NCI-H524 treated with DMSO at 0.1 percent for 48 hours (cell line): ENCODE measurements around the gene EIPR1.

Experiments
- DNase-seq: peaks from one replicate; lab custom pipeline; 2025; lab: John Stamatoyannopoulos, UW

The EIPR1 gene

DNA sequence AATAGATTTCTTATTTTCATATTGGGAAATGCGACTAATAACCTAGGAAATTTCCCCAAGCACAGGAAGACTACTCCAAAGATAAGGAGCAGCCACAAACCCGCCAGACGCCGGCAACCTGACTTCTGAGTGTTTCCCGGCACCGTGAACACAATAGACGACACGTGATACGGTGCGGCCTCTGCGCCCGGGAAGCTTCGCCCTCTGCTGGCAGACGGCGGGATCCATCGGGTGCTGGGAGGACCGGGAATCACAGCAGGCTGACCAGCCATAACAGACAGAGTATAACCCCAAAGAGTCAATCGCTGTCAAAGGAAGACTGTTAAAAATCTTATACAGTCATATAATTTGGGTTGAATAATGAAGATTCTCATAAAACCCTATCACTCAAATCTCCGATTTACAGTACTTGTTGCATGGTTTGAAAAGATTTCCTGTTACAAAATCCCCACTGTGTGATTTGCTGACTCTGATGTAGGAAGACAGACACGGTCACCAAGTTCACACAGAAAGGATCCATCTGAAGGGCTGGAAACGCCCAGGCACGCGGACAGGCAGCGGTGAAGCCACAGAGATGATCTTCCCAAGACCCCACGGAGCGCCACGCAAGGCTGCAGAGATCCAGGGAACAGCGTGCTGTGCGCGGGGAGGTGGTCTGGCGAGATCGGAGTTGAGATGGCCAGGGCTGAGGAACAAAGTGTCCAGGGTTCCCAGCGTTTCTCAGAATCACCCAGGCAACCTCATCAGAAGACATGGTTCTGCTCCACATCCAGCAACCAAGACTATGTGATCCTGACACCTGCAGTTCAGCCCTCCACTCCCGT lies 73.8 kb downstream of the EIPR1 start:
- peak; percentile 53 for DNase-seq

DNA sequence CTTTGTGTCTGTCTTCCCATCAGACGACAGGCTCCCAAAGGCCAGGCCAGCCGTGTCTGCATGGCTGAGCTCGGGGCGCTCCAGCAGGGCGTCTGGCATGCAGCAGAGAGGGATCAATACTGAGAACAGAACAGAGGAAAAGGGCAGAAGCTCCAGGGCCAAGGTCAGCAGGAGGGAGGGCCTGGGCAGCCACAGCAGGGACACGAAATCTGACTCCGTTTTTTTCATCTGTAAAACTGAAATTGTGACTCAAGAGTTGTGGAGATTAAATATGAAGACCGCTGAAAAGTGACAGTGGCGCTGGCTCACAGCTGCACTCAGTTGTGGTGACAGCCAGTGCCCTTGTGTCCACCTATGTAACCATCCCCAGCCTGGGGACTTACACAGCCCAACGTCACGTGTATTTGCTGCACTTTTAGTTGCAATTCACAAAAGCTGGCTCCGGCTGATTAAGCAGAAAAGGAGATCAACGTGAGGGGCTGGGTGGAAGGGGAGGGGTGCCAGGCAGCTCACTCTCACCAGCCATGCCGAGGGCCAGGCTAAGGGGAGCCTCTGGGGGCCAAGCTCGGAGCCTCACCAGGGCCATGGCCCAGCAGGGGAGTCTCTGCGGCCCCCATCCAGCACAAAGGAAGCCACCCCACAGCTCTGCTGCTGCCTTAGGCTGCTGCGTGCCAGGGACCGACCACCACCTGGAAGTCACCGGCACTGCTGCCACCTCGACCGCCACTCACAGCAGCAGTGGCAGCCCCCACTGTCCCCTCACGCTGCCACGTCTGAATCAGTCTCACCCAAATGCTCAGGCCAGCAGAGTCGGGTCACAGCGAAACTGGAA lies 74.7 kb downstream of the EIPR1 start:
- no peak for DNase-seq

DNA sequence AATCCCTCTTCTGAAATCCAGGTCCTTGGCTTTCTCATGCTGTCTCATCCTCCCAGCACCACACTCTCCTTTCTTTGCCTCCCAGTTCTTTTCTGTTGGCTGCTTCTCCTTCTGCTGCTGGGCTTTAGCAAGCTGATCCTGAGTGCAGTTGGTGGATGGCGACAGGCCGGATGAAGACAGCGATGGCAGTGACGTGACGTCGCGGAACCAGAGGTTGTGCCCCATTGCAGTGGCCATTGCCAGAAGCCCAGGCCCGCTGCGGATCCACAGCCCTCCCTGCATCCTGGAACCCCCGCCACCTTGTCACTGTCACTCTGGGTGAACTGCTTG lies 75.2 kb downstream of the EIPR1 start:
- DNase-seq, result no peak

DNA sequence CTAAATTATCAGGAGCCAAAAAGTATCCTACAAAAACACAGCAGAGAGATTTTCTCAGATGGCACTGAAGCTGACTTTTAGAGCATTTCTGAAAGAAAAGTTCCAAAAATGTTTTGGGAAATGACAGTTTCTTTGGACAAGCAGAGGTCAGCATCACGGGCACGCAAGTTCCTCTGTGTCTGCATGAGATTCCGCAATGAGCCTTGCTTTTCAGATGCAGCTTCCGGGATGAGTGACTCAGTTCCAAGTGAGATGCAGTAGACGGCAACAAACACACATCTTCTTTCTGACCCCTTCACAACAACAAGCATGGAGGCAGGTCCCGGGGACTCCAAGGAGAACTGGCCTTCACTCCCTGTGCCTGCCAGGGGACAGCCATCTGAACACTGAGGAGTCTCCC lies 76.6 kb downstream of the EIPR1 start:
- DNase-seq, result no peak

DNA sequence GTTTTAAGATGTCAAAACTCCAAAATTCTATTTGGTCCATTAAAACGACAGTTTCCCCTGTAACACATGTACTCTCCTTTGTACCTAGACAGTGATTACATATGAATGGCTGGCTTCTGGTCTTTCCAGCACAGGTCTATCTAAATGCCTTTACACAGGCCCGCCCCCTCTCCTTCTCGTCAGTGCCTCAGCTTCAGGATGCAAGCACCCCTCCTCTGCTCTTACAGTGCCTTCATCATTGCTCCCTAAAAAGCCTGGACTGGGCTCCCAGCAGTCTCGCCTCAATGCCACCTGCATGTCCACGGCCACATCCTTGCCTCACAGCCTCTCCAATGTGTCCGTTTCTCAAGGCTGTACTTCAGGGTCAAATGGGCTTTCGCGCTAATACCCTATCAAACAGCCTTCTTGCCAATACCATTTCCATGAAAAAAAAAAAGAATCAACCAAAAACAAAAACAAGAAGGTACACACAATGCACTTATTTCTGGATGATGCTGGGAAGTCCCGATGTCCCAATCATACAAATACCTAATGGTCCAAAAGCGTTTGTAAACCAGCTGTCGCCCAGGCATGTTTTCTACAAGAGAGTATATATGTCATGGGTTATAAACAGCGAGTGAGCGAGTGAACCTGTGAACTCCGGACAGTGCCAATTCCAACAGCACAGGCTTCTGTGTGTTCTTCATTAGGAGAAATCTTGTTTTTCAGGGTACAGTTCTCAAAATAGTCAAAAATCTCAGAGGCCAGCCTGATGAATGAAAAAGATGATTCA lies 77.2 kb downstream of the EIPR1 start:
- no peak for DNase-seq

DNA sequence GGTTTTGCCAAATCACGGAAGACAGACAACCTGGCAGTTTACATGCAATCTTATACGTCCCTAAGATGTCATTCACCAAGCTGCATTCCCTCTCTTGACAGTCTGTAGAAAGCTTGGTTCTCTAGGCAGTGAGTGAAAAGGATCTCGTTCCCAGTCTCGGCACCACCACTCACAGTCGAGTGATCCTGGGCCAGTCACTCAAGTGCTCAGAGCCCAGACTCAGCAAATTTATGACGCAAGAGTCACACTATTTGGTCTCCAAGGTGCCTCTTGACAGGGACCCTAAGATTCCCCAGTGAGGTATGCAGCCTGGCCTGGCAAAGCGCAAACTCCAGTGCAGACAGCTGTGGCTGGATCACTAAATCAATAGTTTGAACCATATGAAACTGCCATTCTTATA lies 77.9 kb downstream of the EIPR1 start:
- DNase-seq, result no peak

DNA sequence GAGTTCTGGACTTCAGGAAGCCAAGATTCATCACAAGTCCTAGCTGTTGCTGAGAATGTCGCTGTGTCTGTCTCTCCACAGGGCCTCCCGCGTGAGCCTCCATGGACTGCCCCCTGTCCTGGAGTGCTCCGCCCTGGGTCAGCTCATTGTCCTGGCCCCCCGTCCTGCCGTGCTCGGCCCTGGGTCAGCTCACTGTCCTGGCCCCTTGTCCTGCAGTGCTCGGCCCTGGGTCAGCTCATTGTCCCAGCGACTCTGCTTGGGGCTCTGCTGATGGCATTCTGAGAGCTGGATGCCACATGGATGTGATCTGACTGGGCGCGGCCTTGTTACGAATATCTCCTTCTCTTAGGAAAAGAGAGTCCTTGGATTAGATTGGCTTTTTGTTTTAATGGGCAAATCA lies 78.5 kb downstream of the EIPR1 start:
- DNase-seq, result no peak

DNA sequence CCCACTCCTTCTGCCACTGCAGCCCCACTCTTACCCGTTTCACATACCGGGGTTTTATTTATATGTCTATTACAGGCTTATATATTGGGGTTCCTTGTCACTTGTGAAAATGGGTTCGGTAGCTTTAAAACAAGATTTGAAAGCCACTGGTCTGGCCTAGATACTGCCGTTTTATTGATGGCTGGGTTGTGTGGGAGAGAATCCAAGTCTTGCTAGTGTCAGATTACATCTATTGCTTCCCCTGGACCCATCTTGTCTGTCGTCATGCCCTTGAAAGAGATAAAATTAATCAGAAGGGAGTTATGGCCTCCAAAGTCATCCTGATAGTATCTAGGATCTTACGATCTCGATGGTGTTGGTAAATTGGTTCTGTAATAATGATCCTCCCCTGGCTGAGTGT lies 79.4 kb downstream of the EIPR1 start:
- no peak for DNase-seq

DNA sequence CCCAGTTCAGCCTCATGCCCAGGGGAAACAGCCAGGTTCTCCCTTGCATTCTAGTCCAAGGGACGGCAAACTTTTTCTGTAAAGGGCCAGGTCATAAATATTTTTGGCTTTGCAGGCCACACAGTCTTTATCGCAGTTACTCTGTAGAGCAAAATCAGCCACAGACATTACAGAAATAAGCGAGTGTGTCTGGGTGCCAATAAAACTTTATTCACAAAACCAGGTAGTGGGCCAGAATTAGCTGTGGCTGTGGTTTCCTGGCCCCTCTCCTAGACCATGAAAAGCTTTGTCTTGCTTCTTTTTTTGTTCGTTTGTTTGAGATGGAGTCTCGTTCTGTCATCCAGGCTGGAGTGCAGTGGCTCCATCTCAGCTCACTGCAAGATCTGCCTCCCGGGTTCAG lies 80.1 kb downstream of the EIPR1 start:
- DNase-seq, result no peak

DNA sequence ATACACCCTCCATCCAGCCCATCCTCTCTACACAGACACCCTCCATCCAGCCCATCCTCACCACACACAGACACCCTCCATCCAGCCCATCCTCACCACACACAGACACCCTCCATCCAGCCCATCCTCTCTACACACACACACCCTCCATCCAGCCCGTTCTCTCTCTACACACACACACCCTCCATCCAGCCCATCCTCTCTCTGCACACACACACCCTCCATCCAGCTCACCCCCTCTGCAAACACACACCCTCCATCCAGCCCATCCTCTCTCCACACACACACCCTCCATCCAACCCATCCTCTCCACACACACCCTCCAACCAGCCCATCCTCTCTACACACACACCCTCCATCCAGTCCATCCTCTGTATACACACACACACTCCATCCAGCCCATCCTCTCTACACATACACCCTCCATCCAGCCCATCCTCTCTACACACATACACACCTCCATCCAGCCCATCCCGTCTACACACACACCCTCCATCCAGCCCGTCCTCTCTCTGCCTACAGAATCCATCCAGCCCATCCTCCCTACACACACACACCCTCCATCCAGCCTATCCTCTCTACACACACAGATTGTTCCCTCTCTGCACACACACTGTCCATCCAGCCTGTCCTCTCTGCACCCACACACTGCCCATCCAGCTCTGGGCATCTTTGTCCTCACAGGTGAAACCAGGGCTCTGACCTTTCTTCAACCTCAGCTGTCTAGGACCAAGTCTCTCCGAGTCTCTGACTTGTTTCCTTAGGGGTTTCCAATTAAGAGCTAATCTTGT lies 81.2 kb downstream of the EIPR1 start:
- DNase-seq, result no peak

DNA sequence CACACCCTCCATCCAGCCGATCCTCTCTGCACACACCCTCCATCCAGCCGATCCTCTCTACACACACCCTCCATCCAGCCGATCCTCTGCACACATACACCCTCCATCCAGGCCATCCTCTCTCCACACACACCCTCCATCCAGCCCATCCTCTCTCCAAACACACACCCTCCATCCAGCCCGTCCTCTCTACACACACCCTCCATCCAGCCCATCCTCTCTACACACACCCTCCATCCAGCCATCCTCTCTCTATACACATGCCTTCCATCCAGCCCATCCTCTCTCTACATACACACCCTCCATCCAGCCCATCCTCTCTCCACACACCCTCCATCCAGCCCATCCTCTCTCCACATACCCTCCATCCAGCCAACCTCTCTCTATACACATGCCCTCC lies 83.1 kb downstream of the EIPR1 start:
- DNase-seq, result no peak

DNA sequence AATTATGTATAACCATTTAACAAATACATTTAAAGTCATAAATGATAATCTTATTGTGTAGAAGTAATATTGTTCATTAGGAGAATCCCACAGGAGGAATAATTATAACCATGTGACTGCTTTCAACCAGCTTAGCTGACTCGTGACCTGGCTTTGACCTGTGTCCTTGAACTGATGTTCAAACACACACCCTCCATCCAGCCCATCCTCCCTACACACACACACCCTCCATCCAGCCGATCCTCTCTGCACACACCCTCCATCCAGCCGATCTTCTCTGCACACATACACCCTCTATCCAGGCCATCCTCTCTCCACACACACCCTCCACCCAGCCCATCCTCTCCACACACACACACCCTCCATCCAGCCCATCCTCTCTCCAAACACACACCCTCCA lies 83.5 kb downstream of the EIPR1 start:
- no peak for DNase-seq

DNA sequence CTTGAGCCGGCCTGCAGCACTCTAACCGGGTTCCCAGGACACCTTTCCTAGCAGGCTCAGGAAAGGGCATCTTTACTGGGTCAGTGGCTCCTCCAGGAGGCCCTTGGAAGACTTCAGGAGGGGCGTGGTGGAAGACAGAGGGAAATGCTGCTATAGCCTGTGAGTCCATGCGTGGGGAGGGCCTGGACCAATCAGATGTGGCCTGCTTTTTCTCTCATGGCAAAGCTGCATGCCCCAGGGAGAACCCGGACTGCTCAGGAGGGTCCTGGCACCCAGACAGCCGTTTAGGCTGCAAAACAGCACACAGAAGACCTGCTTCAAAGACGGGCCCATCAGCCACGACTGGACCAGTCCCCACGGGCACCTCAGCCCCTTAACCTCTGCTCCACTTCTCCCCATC lies 84.4 kb downstream of the EIPR1 start:
- no peak for DNase-seq

DNA sequence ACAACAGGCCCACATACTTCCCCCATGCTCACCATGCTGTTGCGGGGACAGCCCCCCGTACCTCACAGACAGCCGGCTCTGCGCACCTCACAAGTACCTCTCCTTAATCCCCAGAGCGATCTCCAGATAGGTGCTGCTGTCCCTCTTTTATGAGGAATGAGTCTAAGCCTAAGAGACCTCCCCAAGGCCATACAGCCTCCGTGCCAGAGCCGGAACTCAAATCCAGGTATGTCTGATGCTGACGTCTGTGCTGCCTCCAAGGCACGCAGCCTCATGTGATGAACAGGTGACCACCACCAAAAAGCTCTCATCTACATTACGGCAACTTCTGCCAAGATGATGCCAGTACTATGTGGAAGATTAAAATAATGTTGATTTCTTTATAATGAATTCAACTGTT lies 85.2 kb downstream of the EIPR1 start:
- no peak for DNase-seq

DNA sequence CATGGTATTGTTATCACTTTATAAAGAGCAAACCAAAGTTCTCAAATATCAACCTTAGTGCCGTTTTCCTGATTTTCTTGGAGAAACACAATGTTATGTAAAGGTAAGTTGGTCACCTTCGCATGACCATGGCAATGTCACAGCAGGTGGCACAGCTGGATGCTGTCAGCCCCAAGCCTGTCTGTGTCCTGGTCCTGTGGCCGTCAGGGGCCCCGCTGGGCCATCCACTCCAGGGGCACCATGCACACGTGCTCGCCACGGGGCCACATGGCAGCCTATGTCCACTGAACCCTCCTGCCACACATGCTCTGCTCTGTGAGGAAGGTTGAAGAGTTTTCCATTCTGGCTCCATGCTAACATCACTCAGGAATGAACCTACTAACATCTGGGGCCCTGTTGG lies 85.9 kb downstream of the EIPR1 start:
- no peak for DNase-seq

DNA sequence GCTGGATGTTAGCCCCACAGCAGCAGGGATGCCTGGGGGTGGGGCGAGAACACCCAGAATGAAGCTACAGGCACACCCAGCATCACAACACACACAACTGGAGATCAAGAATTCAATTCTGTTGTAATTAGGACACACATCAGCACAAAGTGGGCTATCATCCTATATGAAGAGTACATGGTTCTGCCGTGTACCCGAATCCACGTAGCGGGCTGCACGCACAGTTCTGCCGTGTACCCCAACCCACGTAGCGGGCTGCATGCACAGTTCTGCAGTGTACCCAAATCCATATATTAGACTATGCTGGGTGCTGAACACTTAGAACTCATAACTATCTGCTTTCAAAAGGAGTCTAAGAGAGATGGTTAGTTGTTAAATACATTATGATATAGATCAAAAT lies 86.5 kb downstream of the EIPR1 start:
- no peak for DNase-seq

DNA sequence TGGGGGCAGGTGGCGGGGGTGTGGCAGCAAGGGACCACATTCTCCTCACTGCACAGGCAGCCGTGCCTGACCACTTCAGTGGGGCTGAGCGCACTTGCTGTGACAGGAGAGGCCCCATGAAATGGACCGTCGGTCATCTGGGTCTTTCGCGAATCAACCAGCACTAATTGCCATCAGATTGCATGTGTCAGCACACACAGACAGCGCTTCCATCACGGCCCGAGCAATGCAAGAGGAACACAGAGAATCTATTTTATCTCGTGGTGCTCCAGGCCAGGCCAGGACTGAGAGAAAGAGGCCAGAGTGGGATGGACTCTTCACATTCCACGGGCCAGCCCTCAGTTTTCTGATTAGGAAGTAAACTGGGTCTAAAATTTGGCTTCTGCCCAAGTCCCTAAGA lies 87.0 kb downstream of the EIPR1 start:
- no peak for DNase-seq

DNA sequence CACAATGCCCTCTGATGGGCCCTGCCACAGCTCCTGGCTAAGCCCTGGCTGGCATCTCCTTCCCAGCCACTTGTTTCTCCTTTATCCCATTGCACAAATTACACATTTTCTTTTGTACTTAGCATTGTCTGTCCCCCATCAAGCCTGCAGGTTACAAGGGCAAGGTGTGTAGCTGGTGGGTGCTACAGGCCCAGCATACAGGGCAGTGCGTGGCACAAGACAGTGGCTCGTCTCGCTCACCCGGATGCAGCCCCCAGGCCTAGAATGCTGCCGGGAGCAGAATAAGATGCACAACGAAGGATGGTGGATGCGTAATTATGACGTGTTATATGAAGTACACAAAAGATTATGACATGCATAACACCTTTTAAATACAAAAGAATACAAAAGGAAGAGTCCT lies 87.6 kb downstream of the EIPR1 start:
- DNase-seq, result no peak

DNA sequence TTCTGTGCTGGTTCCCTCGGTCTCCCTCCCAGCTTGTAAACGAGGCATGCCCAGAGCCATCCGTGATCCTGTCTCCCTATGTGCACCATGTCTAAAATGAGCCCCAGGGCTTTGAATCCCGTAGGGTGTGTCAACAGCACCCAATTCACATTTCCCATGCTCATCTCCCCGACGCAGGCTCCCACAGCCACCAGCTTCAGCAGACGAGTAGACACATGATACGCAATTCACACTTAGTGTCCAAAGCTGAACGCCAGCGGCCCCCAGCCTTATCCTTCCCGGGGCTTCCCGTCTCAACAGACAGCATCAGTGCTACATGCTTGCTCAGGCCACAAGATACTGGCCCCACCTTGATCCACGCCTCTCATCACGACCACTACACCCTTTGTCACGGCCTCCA lies 88.1 kb downstream of the EIPR1 start:
- no peak for DNase-seq

DNA sequence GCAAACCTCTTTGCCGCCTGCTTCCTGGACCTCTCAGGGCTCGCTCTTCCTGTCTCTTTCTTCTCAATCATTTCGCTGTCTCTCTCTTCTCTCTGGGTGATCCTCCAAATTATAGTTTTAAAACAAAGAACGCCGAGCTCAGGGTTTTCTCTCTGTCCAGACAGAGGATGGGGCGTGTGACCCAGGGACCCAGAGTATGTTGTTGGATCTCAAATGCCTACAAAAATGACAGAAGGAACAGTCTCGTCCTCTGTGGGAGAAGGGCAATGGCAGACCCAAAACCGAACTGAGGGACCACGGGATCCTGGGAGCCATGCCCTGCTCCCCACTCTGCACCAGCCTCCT lies 88.5 kb downstream of the EIPR1 start:
- no peak for DNase-seq

DNA sequence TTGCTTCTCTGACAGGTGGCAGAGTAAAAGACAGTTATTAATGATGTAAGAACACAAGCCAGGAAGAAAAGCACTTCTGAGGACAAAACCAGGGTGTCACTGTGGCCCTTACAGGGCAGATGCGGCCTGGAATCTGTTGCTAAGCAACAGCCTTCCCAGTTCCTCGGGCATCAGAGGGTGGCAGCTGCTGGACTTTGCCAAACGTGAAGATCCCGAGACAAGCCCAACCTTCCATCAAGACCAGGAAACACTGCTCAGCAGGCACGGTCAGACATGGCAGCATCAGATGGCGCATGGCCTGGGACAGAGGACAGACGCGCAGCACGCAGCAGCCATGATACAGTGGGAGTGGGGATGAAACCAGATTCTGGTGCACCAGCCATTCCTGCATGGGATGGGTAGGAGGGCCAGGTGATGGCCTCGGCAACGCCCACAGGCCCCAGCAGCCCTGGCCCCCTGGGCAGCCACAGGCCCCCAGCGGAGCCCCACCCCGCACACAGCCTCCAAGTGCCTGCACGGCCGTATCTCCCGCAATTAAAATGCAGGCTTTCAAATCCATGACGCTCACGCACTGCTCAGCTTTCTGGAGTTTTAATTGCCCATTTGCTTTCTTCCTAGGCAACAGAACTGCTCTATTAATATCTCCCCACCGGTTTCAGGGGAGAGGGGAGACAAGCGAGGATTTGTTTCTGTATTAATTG lies 89.0 kb downstream of the EIPR1 start:
- DNase-seq, result no peak

DNA sequence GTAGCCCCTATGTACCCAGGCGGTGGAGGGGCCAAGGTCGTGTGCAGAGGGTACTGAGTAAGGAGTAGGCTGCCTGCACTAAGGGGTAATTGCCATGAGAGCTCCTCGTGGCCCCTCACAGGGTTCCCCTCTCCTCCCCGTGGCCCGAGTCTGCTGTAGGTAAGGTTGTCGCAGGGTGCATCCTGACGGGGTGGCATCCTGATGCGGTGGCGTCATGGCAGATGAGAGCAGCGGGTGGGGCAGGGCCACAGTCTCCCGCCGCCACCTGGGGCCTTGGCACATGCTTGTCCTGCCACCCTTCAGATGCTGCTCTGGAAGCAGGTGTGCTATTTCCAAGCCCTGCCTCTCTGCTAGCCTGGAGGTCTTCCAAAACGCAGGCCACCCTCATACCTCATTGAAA lies 89.7 kb downstream of the EIPR1 start:
- no peak for DNase-seq
